H1 (cell line): ENCODE measurements around the gene PTN. TPM values are rescaled to one million over a fixed set of nuclear protein-coding genes. Genes with fewer than 3 reads are reported as not detected.

Experiments
- CTCF ChIA-PET: fragments of 300-600 bp; sonication (Branson Sonifier 250); formaldehyde crosslinking; loops from one replicate; lab custom pipeline; 2021; ENCODE audit not compliant: partially characterized antibody; lab: Charles Lee
- POLR2A ChIA-PET: fragments of 300-600 bp; sonication (Branson Sonifier 250); formaldehyde crosslinking; loops from one replicate; lab custom pipeline; 2021; ENCODE audit warnings: inconsistent platforms; ENCODE audit not compliant: partially characterized antibody; lab: Charles Lee
- DNase-seq, 2 experiments: peaks; one replicate each; pipeline versions ENCODE4 v3.0.0 to v3.0.0-alpha.2; 2010 to 2022; ENCODE audit warnings: low spot score in 2 of 2, low read depth in 1 of 2, mixed read lengths in 1 of 2
- FAIRE-seq: peaks from 2 replicates; lab custom pipeline; 2011; peaks lifted over from hg19 to GRCh38; lab: Jason Lieb, UNC
- H2AFZ ChIP-seq: 2 replicates; pipeline ENCODE4 v1.8.1; 2012; ENCODE audit warnings: low read length, inconsistent platforms
- H2AK5ac ChIP-seq: 2 replicates; pipeline ENCODE4 v1.6.1; 2013; ENCODE audit warnings: low read depth, low read length
- H2BK120ac ChIP-seq: replicated peaks from 2 replicates; pipeline ENCODE3; 2013; ENCODE audit warnings: low read depth, low read length, inconsistent platforms
- H2BK12ac ChIP-seq: 2 replicates; pipeline ENCODE4 v1.6.1; 2013; ENCODE audit warnings: low read depth, low read length
- H2BK15ac ChIP-seq: 2 replicates; pipeline ENCODE4 v1.6.1; 2013; ENCODE audit warnings: low read length
- H2BK20ac ChIP-seq: 2 replicates; pipeline ENCODE4 v1.6.1; 2013; ENCODE audit warnings: low read length
- H2BK5ac ChIP-seq: 2 replicates; pipeline ENCODE4 v1.6.1; 2013; ENCODE audit warnings: low read depth, low read length
- H3K14ac ChIP-seq: 2 replicates; pipeline ENCODE4 v1.6.1; 2013; ENCODE audit warnings: inconsistent platforms; ENCODE audit not compliant: insufficient read length
- H3K18ac ChIP-seq: 2 replicates; pipeline ENCODE4 v1.6.1; 2013; ENCODE audit warnings: low read length; ENCODE audit errors: extremely low read depth
- H3K23ac ChIP-seq: 2 replicates; pipeline ENCODE4 v1.6.1; 2013; ENCODE audit warnings: inconsistent platforms; ENCODE audit not compliant: insufficient read length
- H3K23me2 ChIP-seq: 2 replicates; pipeline ENCODE4 v1.6.1; 2013; ENCODE audit warnings: low read depth, low read length
- H3K27ac ChIP-seq: 2 replicates; pipeline ENCODE4 v1.6.1; 2011; ENCODE audit warnings: low read depth, low read length, inconsistent platforms
- H3K27me3 ChIP-seq, 4 experiments: replicated peaks in 1 of 4; 1 replicate in 1 of 4; 2 replicates in 3 of 4; pipeline versions ENCODE4 v1.6.1 to v1.8.1; 2011 to 2013; ENCODE audit warnings: low read length in 3 of 4, mild to moderate bottlenecking in 3 of 4, inconsistent platforms in 2 of 4, mixed read lengths in 2 of 4, moderate library complexity in 1 of 4; ENCODE audit not compliant: control insufficient read depth in 3 of 4, insufficient read depth in 3 of 4; ENCODE audit errors: extremely low read depth in 1 of 4
- H3K36me3 ChIP-seq, 4 experiments: 2 replicates each; pipeline versions ENCODE4 v1.6.1 to v1.8.1; 2011 to 2013; ENCODE audit warnings: mild to moderate bottlenecking in 4 of 4, low read length in 3 of 4, moderate library complexity in 2 of 4, control low read depth in 1 of 4, inconsistent platforms in 1 of 4; ENCODE audit not compliant: insufficient read depth in 4 of 4, control insufficient read depth in 2 of 4
- H3K4ac ChIP-seq: replicated peaks from 2 replicates; pipeline ENCODE3; 2013; ENCODE audit warnings: low read length, low read depth, mixed read lengths, inconsistent platforms; ENCODE audit not compliant: insufficient read length
- H3K4me1 ChIP-seq, 4 experiments: replicated peaks in 1 of 4; 1 replicate in 1 of 4; 2 replicates in 3 of 4; pipeline versions ENCODE4 v1.6.1 to v1.8.1; 2011 to 2013; ENCODE audit warnings: low read length in 3 of 4, inconsistent platforms in 2 of 4, mixed read lengths in 1 of 4; ENCODE audit not compliant: insufficient read depth in 4 of 4, control insufficient read depth in 3 of 4
- H3K4me2 ChIP-seq, 2 experiments: 2 replicates each; pipeline versions ENCODE4 v1.6.1 to v1.8.1; 2011 to 2013; ENCODE audit warnings: low read depth in 2 of 2, low read length in 2 of 2, control low read depth in 1 of 2, inconsistent platforms in 1 of 2, mild to moderate bottlenecking in 1 of 2; ENCODE audit not compliant: insufficient read depth in 1 of 2
- H3K4me3 ChIP-seq, 4 experiments: fragments of 200-600, 300-600 bp in 1 of 4; sonication (generic), shearing (Covaris generic), sonication (Bioruptor Twin) in 1 of 4; 2 replicates each; pipeline versions ENCODE4 v1.5.1 to v1.8.1; 2011 to 2016; ENCODE audit warnings: low read length in 4 of 4, low read depth in 3 of 4, control low read depth in 2 of 4, inconsistent platforms in 2 of 4, mild to moderate bottlenecking in 2 of 4, mixed read lengths in 1 of 4, moderate library complexity in 1 of 4; ENCODE audit not compliant: insufficient read depth in 2 of 4; ENCODE audit errors: extremely low read depth in 1 of 4
- H3K56ac ChIP-seq: replicated peaks from 2 replicates; pipeline ENCODE3; 2013; ENCODE audit warnings: low read depth, mild to moderate bottlenecking, mixed read lengths, low read length, inconsistent platforms; ENCODE audit not compliant: insufficient read length
- H3K79me1 ChIP-seq: 2 replicates; pipeline ENCODE4 v1.6.1; 2013; ENCODE audit warnings: low read depth, low read length, control low read depth
- H3K79me2 ChIP-seq, 2 experiments: 2 replicates each; pipeline versions ENCODE4 v1.6.1 to v1.8.1; 2012 to 2013; ENCODE audit warnings: low read length in 2 of 2, mild to moderate bottlenecking in 2 of 2, inconsistent platforms in 1 of 2; ENCODE audit not compliant: insufficient read depth in 2 of 2, control insufficient read depth in 1 of 2
- H3K9ac ChIP-seq, 4 experiments: replicated peaks in 1 of 4; 1 replicate in 1 of 4; 2 replicates in 3 of 4; pipeline versions ENCODE4 v1.6.1 to v1.8.1; 2011 to 2013; ENCODE audit warnings: low read depth in 3 of 4, low read length in 3 of 4, control low read depth in 2 of 4, mild to moderate bottlenecking in 2 of 4, moderate library complexity in 2 of 4, inconsistent platforms in 1 of 4; ENCODE audit errors: extremely low read depth in 1 of 4
- H3K9me3 ChIP-seq, 2 experiments: 2 replicates each; pipeline versions ENCODE4 v1.6.1 to v1.8.1; 2012 to 2013; ENCODE audit warnings: mild to moderate bottlenecking in 2 of 2, moderate library complexity in 2 of 2, control low read depth in 1 of 2, inconsistent platforms in 1 of 2, low read depth in 1 of 2, low read length in 1 of 2, mixed read lengths in 1 of 2; ENCODE audit not compliant: insufficient read depth in 2 of 2
- H4K20me1 ChIP-seq, 2 experiments: replicated peaks in 1 of 2; 2 replicates each; pipeline versions ENCODE3 to v1.8.1; 2011 to 2013; ENCODE audit warnings: inconsistent platforms in 2 of 2, low read length in 2 of 2, mild to moderate bottlenecking in 1 of 2; ENCODE audit not compliant: insufficient read depth in 2 of 2, control insufficient read depth in 1 of 2
- H4K5ac ChIP-seq: 2 replicates; pipeline ENCODE4 v1.6.1; 2013; ENCODE audit warnings: low read length, low read depth, mixed read lengths, inconsistent platforms; ENCODE audit not compliant: insufficient read length
- H4K8ac ChIP-seq: 2 replicates; pipeline ENCODE4 v1.8.0; 2013; ENCODE audit warnings: mild to moderate bottlenecking, moderate library complexity, low read length, inconsistent platforms; ENCODE audit not compliant: insufficient read depth; ENCODE audit errors: extremely low read depth
- H4K91ac ChIP-seq: replicated peaks from 2 replicates; pipeline ENCODE3; 2013; ENCODE audit warnings: low read length, mixed read lengths, inconsistent platforms; ENCODE audit not compliant: insufficient read length
- CBX8 ChIP-seq: fragments of 300-800, 300-1000 bp; sonication (generic); IDR thresholded peaks from 2 replicates; pipeline ENCODE4 v1.7.1; 2016; ENCODE audit warnings: low read depth, low read length, borderline replicate concordance
- CHD1 ChIP-seq: IDR thresholded peaks from 2 replicates; pipeline ENCODE4 v1.6.1; 2012; ENCODE audit warnings: low read depth, low read length, improper control_type of control experiment
- CTBP2 ChIP-seq: IDR thresholded peaks from 2 replicates; pipeline ENCODE4 v1.7.0; 2011; ENCODE audit warnings: borderline replicate concordance, mild to moderate bottlenecking, moderate library complexity, mixed read lengths, low read length; ENCODE audit not compliant: insufficient read depth, insufficient read length
- JUN ChIP-seq: IDR thresholded peaks from 2 replicates; pipeline ENCODE4 v1.6.1; 2011; ENCODE audit warnings: low read depth, mild to moderate bottlenecking, improper control_type of control experiment, low read length
- KDM5A ChIP-seq: fragments of 200-600 bp; IDR thresholded peaks from 2 replicates; pipeline ENCODE4 v1.7.1; 2012; ENCODE audit warnings: mild to moderate bottlenecking, low read length, inconsistent platforms, mixed read lengths
- MAFK ChIP-seq: IDR thresholded peaks from 2 replicates; pipeline ENCODE4 v1.6.1; 2012; ENCODE audit warnings: low read depth, mild to moderate bottlenecking, improper control_type of control experiment, low read length
- MAX ChIP-seq: IDR thresholded peaks from 2 replicates; pipeline ENCODE4 v1.6.1; 2012; ENCODE audit warnings: inconsistent platforms
- NANOG ChIP-seq: IDR thresholded peaks from 2 replicates; pipeline ENCODE4 v1.6.1; 2011; ENCODE audit warnings: low read length, low read depth, mild to moderate bottlenecking, inconsistent platforms; ENCODE audit not compliant: insufficient read depth, poor library complexity, severe bottlenecking
- RAD21 ChIP-seq, 2 experiments: IDR thresholded peaks in 1 of 2; conservative IDR thresholded peaks in 1 of 2; 2 replicates each; pipeline ENCODE4 v1.6.1; 2011; ENCODE audit warnings: low read depth in 2 of 2, low read length in 2 of 2, improper control_type of control experiment in 1 of 2, inconsistent platforms in 1 of 2, mild to moderate bottlenecking in 1 of 2, moderate library complexity in 1 of 2
- RFX5 ChIP-seq: IDR thresholded peaks from 2 replicates; pipeline ENCODE4 v1.6.1; 2011; ENCODE audit warnings: low read depth, low read length, improper control_type of control experiment, borderline replicate concordance
- SP1 ChIP-seq: IDR thresholded peaks from 2 replicates; pipeline ENCODE4 v1.6.1; 2011; ENCODE audit warnings: low read depth, low read length
- SP4 ChIP-seq: IDR thresholded peaks from 2 replicates; pipeline ENCODE4 v1.6.1; 2012; ENCODE audit warnings: low read length, inconsistent platforms
- TAF1 ChIP-seq: IDR thresholded peaks from 2 replicates; pipeline ENCODE4 v1.6.1; 2011; ENCODE audit warnings: mild to moderate bottlenecking, low read depth, low read length
- TCF12 ChIP-seq: IDR thresholded peaks from 2 replicates; pipeline ENCODE4 v1.6.1; 2011; ENCODE audit warnings: low read depth, mild to moderate bottlenecking, low read length
- YY1 ChIP-seq: IDR thresholded peaks from 2 replicates; pipeline ENCODE4 v1.6.1; 2011; ENCODE audit warnings: low read depth, mild to moderate bottlenecking, low read length
- ZNF274 ChIP-seq: IDR thresholded peaks from 2 replicates; pipeline ENCODE4 v1.7.0; 2012; ENCODE audit warnings: low read length, borderline replicate concordance; ENCODE audit errors: extremely low read depth
- WGBS, 2 experiments: shearing (Covaris generic) in 1 of 2; methylation state at CpG; one replicate each; pipeline versions ENCODE4 v1.1.6 to v1.1.7; 2013 to 2015; ENCODE audit warnings: low lambda C conversion rate in 2 of 2, mixed read lengths in 2 of 2, inconsistent platforms in 1 of 2, low coverage in 1 of 2, missing lambda C conversion rate in 1 of 2; ENCODE audit not compliant: insufficient replicate concordance in 2 of 2, insufficient coverage in 1 of 2, insufficient read length in 1 of 2; ENCODE audit errors: extremely low coverage in 1 of 2, missing lambda C conversion rate in 1 of 2; 5-methylcytosine and 5-hydroxymethylcytosine counted together
- polyA plus RNA-seq, 7 experiments: library from polyadenylated mRNA; depleted of rRNA in 3 of 7; stranded (reverse) in 5 of 7; unstranded in 2 of 7; fragments of >200 nt in 5 of 7; fragments of 200-250 nt in 2 of 7; gene quantifications; 1 replicate in 5 of 7; 2 replicates in 1 of 7; 4 replicates in 1 of 7; pipeline versions ENCODE4 v1.2.1 to v1.2.3, GENCODE V29; 2011 to 2013; ENCODE audit warnings: missing spikeins in 2 of 7, mixed read lengths in 2 of 7
- total RNA-seq: library from RNA; stranded (reverse); fragmentation: NEBNext Ultra II Directional; extraction: Animal tissue kit (Norgen Biotek cat#: 25700); gene quantifications from 2 replicates; pipeline ENCODE4 v1.2.1, GENCODE V29; 2021

PTN gene
- total and polyA plus RNA-seq, 2 of the 8 experiments (the other 6 are each of a cell fraction or from before 2014, with no cell fraction given), result 23.1 to 27.8 TPM

- H3K4me1 ChIP-seq, result no peaks in the 10 kb centered on the region
- no peak overlapping the region for H2BK5ac ChIP-seq
- no peak overlapping the region for H3K4me2 ChIP-seq
- H3K56ac ChIP-seq, result no peak overlapping the region
- no peaks in the 10 kb centered on the region for H4K20me1 ChIP-seq
- H3K27ac ChIP-seq, result no peak overlapping the region
- H3K79me1 ChIP-seq, result no peaks in the 10 kb centered on the region
- FAIRE-seq (no peak), DNase-seq (no peak)
- no peak overlapping the region for H2BK120ac ChIP-seq
- POLR2A ChIA-PET, result no interaction called here
- H3K23me2 ChIP-seq, result no peaks in the 10 kb centered on the region
- H3K9ac ChIP-seq, result no peak overlapping the region
- H2BK12ac ChIP-seq, result no peak overlapping the region
- no peak overlapping the region for H2BK15ac ChIP-seq
- no peak overlapping the region for H3K4me3 ChIP-seq
- H3K23ac ChIP-seq, result no peak overlapping the region
- H3K18ac ChIP-seq, result no peak overlapping the region
- H4K91ac ChIP-seq, result no peak overlapping the region
- H3K9me3 ChIP-seq, result no peaks in the 10 kb centered on the region
- no peak overlapping the region for H4K8ac ChIP-seq
- 90% methylated on average over 1 of the region's 1 CpG; no CpG with 5 or more reads in 1 of the 2 experiments for WGBS, 2 experiments
- H4K5ac ChIP-seq, result no peak overlapping the region
- no peak overlapping the region for H3K4ac ChIP-seq
- no peak overlapping the region for H2BK20ac ChIP-seq
- no peaks in the 10 kb centered on the region for H3K27me3 ChIP-seq
- no peaks in the 10 kb centered on the region for H3K79me2 ChIP-seq
- H3K14ac ChIP-seq, result no peak overlapping the region
- no peak overlapping the region for H2AK5ac ChIP-seq
- H3K36me3 ChIP-seq, result no peaks in the 10 kb centered on the region
- H2AFZ ChIP-seq, result no peak overlapping the region
- CTCF ChIA-PET, result no interaction called here
- TF ChIP-seq NANOG (no peak), SP1 (no peak), JUN (no peak), TAF1 (no peak), MAX (no peak), SP4 (no peak), KDM5A (no peak), CTBP2 (no peak), CBX8 (no peak), ZNF274 (no peak), MAFK (no peak), YY1 (no peak), RFX5 (no peak), CHD1 (no peak), TCF12 (no peak), RAD21 (IDR thresholded peaks at IDR 0.05 in 1 of 2, conservative IDR thresholded peaks at IDR 0.05 in 1 of 2; ENCODE audit: low read depth in 2 of 2, low read length in 2 of 2) (no peak)
Observed at GRCh38 chr7:137203351-137203750, 140.2 kb downstream of the PTN start.
